ENCODE data around the gene SHMT2.

The SHMT2 gene

DNA sequence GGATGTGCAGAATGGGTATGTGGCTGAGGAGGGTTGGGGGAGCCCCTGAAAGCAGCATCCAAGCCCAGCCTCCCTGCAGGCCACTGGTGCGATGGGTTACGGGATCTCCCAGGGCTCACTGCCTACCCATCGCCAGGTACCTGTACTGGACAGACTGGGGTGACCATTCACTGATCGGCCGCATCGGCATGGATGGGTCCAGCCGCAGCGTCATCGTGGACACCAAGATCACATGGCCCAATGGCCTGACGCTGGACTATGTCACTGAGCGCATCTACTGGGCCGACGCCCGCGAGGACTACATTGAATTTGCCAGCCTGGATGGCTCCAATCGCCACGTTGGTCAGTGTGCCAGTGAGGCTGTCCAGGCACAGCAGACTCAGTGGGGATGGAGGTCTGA lies 31.2 kb upstream of the SHMT2 start:
- no peak for DNase-seq

GRCh38 chr12:57199191-57199590 lies 30.3 kb upstream of the SHMT2 start:
- no peak for DNase-seq

DNA sequence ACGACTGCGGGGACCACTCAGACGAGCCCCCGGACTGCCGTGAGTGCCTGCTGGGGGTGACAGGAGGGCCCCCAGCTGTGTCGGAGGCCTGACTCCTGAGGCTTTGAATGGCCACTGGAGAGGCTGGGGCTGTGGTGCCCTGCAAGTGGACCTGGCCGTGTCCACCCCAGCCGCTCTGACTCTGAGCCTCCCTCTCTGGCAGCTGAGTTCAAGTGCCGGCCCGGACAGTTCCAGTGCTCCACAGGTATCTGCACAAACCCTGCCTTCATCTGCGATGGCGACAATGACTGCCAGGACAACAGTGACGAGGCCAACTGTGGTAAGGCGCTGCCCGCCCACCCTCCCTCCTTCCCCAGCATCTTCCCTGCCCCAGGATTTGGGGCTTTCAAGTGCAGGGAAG lies 29.0 kb upstream of the SHMT2 start:
- no peak for DNase-seq

GRCh38 chr12:57201219-57201618 lies 28.3 kb upstream of the SHMT2 start:
- DNase-seq, result no peak

GRCh38 chr12:57201631-57202030 lies 27.9 kb upstream of the SHMT2 start:
- DNase-seq, result no peak

DNA sequence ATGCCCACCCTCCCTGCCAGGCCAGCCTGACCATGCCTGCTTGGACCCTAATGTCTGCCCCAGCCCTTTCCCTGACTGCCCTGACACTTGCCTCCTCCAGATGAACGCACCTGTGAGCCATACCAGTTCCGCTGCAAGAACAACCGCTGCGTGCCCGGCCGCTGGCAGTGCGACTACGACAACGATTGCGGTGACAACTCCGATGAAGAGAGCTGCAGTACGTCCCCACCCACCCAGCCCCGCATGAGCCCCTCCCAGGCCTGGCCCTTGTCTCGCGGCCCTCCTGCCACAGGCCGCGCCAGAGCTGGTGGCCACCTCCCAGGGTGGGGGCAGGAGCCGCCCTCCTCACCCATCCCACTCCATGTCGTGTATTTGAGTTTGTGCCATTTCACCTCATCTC lies 27.2 kb upstream of the SHMT2 start:
- no peak for DNase-seq

DNA sequence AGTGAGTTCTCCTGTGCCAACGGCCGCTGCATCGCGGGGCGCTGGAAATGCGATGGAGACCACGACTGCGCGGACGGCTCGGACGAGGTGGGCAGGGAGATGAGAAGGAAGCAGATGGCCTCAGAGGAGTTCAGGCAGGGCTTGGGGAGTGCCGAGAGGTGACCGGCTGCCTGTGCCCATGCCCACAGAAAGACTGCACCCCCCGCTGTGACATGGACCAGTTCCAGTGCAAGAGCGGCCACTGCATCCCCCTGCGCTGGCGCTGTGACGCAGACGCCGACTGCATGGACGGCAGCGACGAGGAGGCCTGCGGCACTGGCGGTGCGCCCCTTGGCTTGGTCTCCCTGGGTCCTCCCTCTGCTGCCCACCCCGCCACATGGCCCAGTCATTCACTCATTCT lies 26.3 kb upstream of the SHMT2 start:
- no peak for DNase-seq

DNA sequence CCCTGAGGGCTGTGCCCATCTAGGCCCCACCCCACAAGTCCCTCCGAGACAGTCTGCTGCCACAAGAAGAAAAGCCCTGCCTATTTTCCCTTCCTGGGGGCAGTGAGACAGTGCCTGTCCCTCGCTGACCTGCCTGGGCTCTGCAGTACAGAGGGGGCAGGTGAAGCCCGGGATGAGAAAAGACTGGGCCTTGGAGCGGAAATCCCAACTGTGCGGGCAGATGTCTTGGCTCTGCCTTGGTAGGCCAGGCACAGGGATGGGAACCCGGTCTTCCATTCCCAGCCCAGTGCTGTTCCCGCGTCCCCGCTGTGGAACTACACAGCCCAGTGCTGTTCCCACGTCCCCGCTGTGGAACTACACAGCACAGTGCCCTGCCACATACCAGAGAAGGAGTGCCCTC lies 25.7 kb upstream of the SHMT2 start:
- no peak for DNase-seq

- DNase-seq, result no peak
Observed at GRCh38 chr12:57204454-57204853, 25.1 kb upstream of the SHMT2 start.

- no peak for DNase-seq
Observed at GRCh38 chr12:57205186-57205585, 24.3 kb upstream of the SHMT2 start.

DNA sequence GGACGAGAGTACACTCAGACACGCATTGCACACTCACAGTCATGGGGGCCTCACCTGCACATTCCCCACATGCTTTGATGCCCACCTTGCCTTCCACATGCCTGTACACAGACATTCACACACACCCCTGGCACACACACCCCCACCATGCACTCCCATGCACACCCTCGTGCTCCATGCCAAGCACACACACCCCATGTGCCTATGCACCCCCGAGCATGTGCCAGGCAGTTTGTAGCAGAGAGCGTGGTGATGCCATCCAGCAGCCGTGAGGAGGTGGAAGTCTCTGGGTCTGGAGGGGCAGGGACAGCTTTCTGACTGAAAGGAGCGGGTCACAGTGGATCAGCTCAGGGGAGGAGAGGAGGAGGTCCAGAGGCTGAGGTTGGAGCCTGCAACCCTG lies 23.6 kb upstream of the SHMT2 start:
- DNase-seq, result no peak

DNA sequence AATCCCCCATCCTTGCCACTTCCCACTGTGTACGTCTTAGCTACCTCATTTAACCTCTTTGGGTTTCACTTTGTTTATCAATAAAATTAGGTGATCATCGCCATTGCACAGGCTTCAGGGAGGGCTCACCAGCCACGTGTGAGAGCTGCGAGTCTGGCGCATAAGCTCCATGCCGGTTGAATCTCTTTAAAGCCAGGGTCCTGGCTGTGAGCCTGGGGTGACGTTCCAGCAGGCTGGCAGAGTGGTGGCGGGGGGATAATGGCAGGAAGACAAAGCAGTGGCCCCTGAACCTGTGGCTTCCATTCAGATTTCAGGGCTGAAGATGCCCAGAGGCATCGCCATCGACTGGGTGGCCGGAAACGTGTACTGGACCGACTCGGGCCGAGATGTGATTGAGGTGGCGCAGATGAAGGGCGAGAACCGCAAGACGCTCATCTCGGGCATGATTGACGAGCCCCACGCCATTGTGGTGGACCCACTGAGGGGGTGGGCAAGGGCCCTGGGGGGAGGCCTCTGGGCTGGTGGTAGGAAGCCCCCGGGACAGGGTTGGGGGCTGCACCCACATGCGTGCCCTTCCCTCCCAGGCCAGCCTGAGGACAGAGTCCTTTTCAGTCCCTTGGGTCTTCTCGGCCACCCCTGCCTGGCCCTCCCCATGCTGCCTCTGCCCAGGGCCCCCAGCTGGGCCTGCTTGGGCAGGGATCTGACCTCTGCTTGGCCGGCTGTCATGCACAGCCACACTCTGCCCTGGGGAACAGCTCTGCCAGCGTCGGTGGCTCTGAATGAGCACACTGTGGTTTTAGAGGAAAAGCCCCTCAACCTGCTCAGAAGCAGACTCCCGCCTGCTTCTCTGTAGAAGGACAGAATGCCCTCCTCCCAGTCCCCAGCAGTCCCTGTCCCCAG lies 21.5 kb upstream of the SHMT2 start:
- DNase-seq, result no peak

GRCh38 chr12:57208631-57209282 lies 20.8 kb upstream of the SHMT2 start:
- DNase-seq, result no peak

- no peak for DNase-seq
Observed at GRCh38 chr12:57209916-57210315, 19.6 kb upstream of the SHMT2 start.

DNA sequence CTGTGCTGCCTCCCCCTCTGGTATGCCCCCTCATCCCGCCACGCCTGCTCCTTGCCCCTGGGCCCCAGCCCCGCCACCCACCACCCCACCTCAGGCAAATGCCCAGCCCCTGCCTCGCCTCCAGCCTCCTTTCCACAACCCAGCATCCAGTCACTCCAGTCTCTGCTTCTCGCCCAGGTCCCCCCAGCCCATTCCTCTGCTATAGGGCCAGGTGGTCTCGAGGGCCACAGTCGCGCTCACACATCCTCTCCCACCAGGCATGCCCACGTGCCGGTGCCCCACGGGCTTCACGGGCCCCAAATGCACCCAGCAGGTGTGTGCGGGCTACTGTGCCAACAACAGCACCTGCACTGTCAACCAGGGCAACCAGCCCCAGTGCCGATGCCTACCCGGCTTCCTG lies 19.1 kb upstream of the SHMT2 start:
- DNase-seq, result no peak

GRCh38 chr12:57210926-57211692 lies 18.4 kb upstream of the SHMT2 start:
- no peak for DNase-seq

GRCh38 chr12:57211791-57212700 lies 17.5 kb upstream of the SHMT2 start:
- DNase-seq, result no peak

DNA sequence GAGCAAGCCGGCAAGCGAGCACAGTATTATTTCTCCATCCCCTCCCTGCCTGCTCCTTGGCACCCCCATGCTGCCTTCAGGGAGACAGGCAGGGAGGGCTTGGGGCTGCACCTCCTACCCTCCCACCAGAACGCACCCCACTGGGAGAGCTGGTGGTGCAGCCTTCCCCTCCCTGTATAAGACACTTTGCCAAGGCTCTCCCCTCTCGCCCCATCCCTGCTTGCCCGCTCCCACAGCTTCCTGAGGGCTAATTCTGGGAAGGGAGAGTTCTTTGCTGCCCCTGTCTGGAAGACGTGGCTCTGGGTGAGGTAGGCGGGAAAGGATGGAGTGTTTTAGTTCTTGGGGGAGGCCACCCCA lies 16.8 kb upstream of the SHMT2 start:
- no peak for DNase-seq

DNA sequence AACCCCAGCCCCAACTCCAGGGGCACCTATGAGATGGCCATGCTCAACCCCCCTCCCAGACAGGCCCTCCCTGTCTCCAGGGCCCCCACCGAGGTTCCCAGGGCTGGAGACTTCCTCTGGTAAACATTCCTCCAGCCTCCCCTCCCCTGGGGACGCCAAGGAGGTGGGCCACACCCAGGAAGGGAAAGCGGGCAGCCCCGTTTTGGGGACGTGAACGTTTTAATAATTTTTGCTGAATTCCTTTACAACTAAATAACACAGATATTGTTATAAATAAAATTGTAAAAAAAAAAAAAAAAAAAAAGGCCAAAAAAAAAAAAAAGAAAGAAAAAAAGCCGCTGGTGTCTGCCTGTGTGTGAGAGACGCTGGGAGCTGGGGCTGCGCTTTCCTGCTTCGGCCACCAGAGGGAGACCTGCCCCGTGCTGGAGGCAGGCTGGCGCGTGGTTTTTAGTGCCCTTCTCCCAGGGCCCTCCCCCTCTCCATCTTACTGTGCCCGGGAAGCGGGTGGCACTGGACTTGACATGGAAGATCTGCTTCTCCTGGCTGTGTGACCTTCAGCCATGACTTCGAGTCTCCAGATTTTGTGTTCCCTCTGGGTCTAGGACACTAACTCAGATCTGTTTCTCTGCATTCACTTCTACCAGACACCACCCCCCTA lies 16.3 kb upstream of the SHMT2 start:
- DNase-seq, result peak; percentile 71

- no peak for DNase-seq
Observed at GRCh38 chr12:57213763-57214397, 15.6 kb upstream of the SHMT2 start.

DNA sequence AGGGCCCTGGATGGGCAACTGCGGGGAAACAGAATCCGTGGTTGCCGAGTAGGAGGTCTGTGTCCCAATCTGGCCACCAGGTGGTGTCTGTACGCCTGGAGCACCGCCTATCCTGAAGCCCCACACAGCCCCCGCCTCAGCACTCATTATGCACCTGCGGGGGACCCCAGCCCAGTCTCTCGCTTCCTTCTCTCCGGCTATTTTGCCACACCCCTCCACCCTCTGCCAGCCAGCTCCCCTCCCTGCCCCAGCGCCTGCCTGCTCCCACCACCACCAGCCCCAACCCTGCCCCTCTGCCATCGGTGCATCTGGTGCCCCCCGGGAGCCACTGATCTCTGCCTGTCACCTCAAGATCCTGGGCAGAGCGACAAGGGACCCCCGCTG lies 15.1 kb upstream of the SHMT2 start:
- DNase-seq, result peak; percentile 57

DNA sequence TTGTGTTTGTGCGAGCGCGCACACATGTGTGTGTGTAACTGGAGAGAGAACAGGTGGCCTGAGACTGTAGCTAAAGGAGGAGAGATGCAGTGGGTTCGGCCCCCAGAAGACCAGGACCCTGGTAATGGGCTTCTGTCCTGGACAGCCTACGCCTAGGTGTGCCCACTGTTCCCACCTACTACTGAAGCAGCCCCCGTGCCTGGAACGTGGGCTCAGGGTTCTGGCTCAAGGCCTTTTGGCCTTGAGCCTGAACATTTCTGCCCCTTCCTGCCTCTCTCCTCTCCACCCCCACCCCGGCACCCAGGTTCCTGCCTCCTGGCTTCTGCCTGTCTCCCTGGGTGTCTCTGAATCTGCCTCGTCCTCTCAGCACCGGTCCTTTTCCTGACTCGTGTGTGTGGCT lies 14.4 kb upstream of the SHMT2 start:
- DNase-seq, result no peak
